ENCODE results near the gene MUC3A. TPM values are rescaled to one million over a fixed set of nuclear protein-coding genes. Genes with fewer than 3 reads are reported as not detected.

Gene MUC3A
- total and polyA plus RNA-seq, 4 donors: 0.25 to 2.9 (median 0.87) TPM

- no peak overlapping the region for H3K27ac ChIP-seq (ENCODE audit: low read depth in 1 of 2, low read length in 2 of 2)
- no peak overlapping the region for H3K9ac ChIP-seq (ENCODE audit: low read depth in 1 of 2, low read length in 2 of 2)
- 92% methylated on average over 6 of the region's 6 CpGs for WGBS
- no peak overlapping the region for H3K4me3 ChIP-seq (ENCODE audit: low read depth in 1 of 3, low read length in 3 of 3)
- H3K27me3 ChIP-seq (ENCODE audit: control insufficient read depth in 4 of 4, insufficient read depth in 4 of 4, low read length in 3 of 4): peaks cover 0 to 7% (median 0%) of the 10 kb centered on the region in 4 donors
- H3K4me1 ChIP-seq (ENCODE audit: control insufficient read depth in 4 of 4, insufficient read depth in 4 of 4, low read length in 3 of 4): no peaks in the 10 kb centered on the region
- no peaks in the 10 kb centered on the region for H3K36me3 ChIP-seq (ENCODE audit: control insufficient read depth in 4 of 4, insufficient read depth in 3 of 4, low read depth in 1 of 4, low read length in 3 of 4)
- no peak for DNase-seq (ENCODE audit: low spot score)
- no peaks in the 10 kb centered on the region for H3K9me3 ChIP-seq (ENCODE audit: control insufficient read depth in 4 of 4, low read length in 3 of 4)
- TF ChIP-seq ZBTB33 (IDR thresholded peaks at IDR 0.05) (no peak), GABPA (IDR thresholded peaks at IDR 0.05 in 1 of 2, conservative IDR thresholded peaks at IDR 0.05 in 1 of 2) (no peak), RAD21 (IDR thresholded peaks at IDR 0.05) (no peak), FOXA1 (IDR thresholded peaks at IDR 0.05) (no peak), YY1 (IDR thresholded peaks at IDR 0.05) (no peak), ATF3 (IDR thresholded peaks at IDR 0.05) (no peak), JUND (IDR thresholded peaks at IDR 0.05) (no peak), HNF4A (conservative IDR thresholded peaks at IDR 0.05) (no peak), CTCF (IDR thresholded peaks at IDR 0.05; ENCODE audit: low read depth, low read length, missing input control) (no peak), HNF4G (IDR thresholded peaks at IDR 0.05) (no peak), TAF1 (conservative IDR thresholded peaks at IDR 0.05) (no peak), REST (IDR thresholded peaks at IDR 0.05) (no peak), RXRA (IDR thresholded peaks at IDR 0.05) (no peak), NR2F2 (IDR thresholded peaks at IDR 0.05) (no peak), FOXA2 (IDR thresholded peaks at IDR 0.05) (no peak)
Measured at GRCh38 chr7:101012931-101013330, 63.6 kb downstream of the MUC3A start.

GRCh38 chr7:101015626-101016025, 66.3 kb downstream of the MUC3A start:
- DNase-seq (ENCODE audit: low spot score): no peak
- H3K27me3 ChIP-seq (ENCODE audit: control insufficient read depth in 4 of 4, insufficient read depth in 4 of 4, low read length in 3 of 4): peaks cover 0 to 5% (median 0%) of the 10 kb centered on the region in 4 donors
- H3K4me1 ChIP-seq (ENCODE audit: control insufficient read depth in 4 of 4, insufficient read depth in 4 of 4, low read length in 3 of 4): no peaks in the 10 kb centered on the region
- no peak overlapping the region for H3K4me3 ChIP-seq (ENCODE audit: low read depth in 1 of 3, low read length in 3 of 3)
- TF ChIP-seq RAD21 (IDR thresholded peaks at IDR 0.05): no peak
- no peak for TF ChIP-seq HNF4G (IDR thresholded peaks at IDR 0.05)
- TF ChIP-seq HNF4A (conservative IDR thresholded peaks at IDR 0.05): no peak
- 72% methylated on average over 8 of the region's 8 CpGs for WGBS
- H3K27ac ChIP-seq (ENCODE audit: low read depth in 1 of 2, low read length in 2 of 2): no peak overlapping the region
- no peaks in the 10 kb centered on the region for H3K36me3 ChIP-seq (ENCODE audit: control insufficient read depth in 4 of 4, insufficient read depth in 3 of 4, low read depth in 1 of 4, low read length in 3 of 4)
- H3K9ac ChIP-seq (ENCODE audit: low read depth in 1 of 2, low read length in 2 of 2): no peak overlapping the region
- H3K9me3 ChIP-seq (ENCODE audit: control insufficient read depth in 4 of 4, low read length in 3 of 4): no peaks in the 10 kb centered on the region
